ENCODE measurements around the gene PBX3. TPM values are rescaled to one million over a fixed set of nuclear protein-coding genes. Genes with fewer than 3 reads are reported as not detected.
A peak's percentile ranks its signal among the peaks of the same experiment; 100 is the strongest.

Gene PBX3
- total and polyA plus RNA-seq, 8 donors = 8.9 to 36.8 (median 21.5) TPM

GRCh38 chr9:125931211-125931610 is 184.0 kb downstream of the PBX3 start:
- Histone ChIP-seq H3K4me1 (no peaks in the 10 kb centered on the region), H3K9me3 (no peaks in the 10 kb centered on the region), H3K4me3 (no peak overlapping the region), H3K36me3 (peaks cover 0 to 6% (median 0%) of the 10 kb centered on the region in 3 donors), H3K27ac (no peak overlapping the region), H3K27me3 (no peaks in the 10 kb centered on the region)
- no peak for ATAC-seq
- no peak for FAIRE-seq
- TF ChIP-seq CTCF (IDR thresholded peaks at IDR 0.05) = no peak
- WGBS, 2 donors = 94% methylated on average over 4 of the region's 4 CpGs
- intact Hi-C loops (cut with DNase I) = no loop called here
- no peak for DNase-seq

- Histone ChIP-seq H3K4me3 (no peak overlapping the region), H3K36me3 (peaks cover 0 to 14% (median 0%) of the 10 kb centered on the region in 3 donors), H3K4me1 (no peaks in the 10 kb centered on the region), H3K27ac (no peak overlapping the region), H3K9me3 (no peaks in the 10 kb centered on the region), H3K27me3 (no peaks in the 10 kb centered on the region)
- intact Hi-C loops (cut with DNase I) = no loop called here
- DNase-seq (peak in 1 of 6 donors; percentile 17), FAIRE-seq (no peak), ATAC-seq (peak in 1 of 4 donors; percentile 59)
- no peak for TF ChIP-seq CTCF (IDR thresholded peaks at IDR 0.05)
- 89 to 93% methylated on average over 5 of the region's 5 CpGs for WGBS, 2 donors
These were observed 184.8 kb downstream of the PBX3 start for GRCh38 chr9:125932012-125932411.

- no peak overlapping the region for H3K27ac ChIP-seq
- TF ChIP-seq CTCF (IDR thresholded peaks at IDR 0.05) = no peak
- no peak for FAIRE-seq
- no peak overlapping the region for H3K4me3 ChIP-seq
- no peaks in the 10 kb centered on the region for H3K4me1 ChIP-seq
- peaks cover 0 to 15% (median 0%) of the 10 kb centered on the region in 3 donors for H3K36me3 ChIP-seq
- no peak for ATAC-seq
- intact Hi-C loops (cut with DNase I) = no loop called here
- no peak for DNase-seq
- WGBS, 2 donors = 93 to 96% methylated on average over 5 of the region's 5 CpGs
- no peaks in the 10 kb centered on the region for H3K27me3 ChIP-seq
- H3K9me3 ChIP-seq = no peaks in the 10 kb centered on the region
These were observed 185.7 kb downstream of the PBX3 start for GRCh38 chr9:125932746-125933455.

GRCh38 chr9:125942125-125942524 is 195.0 kb downstream of the PBX3 start:
- WGBS, 2 donors = 93 to 98% methylated on average over 3 of the region's 3 CpGs
- Histone ChIP-seq H3K4me3 (no peak overlapping the region), H3K27me3 (no peaks in the 10 kb centered on the region), H3K27ac (no peak overlapping the region), H3K9me3 (no peaks in the 10 kb centered on the region), H3K4me1 (no peaks in the 10 kb centered on the region), H3K36me3 (no peaks in the 10 kb centered on the region)
- DNase-seq (no peak), FAIRE-seq (no peak), ATAC-seq (no peak)
- intact Hi-C loops (cut with DNase I) = no loop called here
- no peak for TF ChIP-seq CTCF (IDR thresholded peaks at IDR 0.05)

GRCh38 chr9:125943831-125944230 is 196.7 kb downstream of the PBX3 start:
- DNase-seq = no peak
- FAIRE-seq = no peak
- Histone ChIP-seq H3K4me3 (no peak overlapping the region), H3K4me1 (no peaks in the 10 kb centered on the region), H3K27ac (no peak overlapping the region), H3K9me3 (no peaks in the 10 kb centered on the region), H3K27me3 (no peaks in the 10 kb centered on the region), H3K36me3 (no peaks in the 10 kb centered on the region)
- 91 to 95% methylated on average over 2 of the region's 2 CpGs for WGBS, 2 donors
- ATAC-seq = no peak
- intact Hi-C loops (cut with DNase I) = no loop called here
- TF ChIP-seq CTCF (IDR thresholded peaks at IDR 0.05) = no peak

All from pancreas (tissue), 10 donors.